ENCODE measurements around the gene OR51M1.
"Not testable (repeated sequence)": the region's sequence is repeated elsewhere in the genome, so short reads cannot be mapped to it uniquely, and the experiment has no call there.

Gene OR51M1, protein sequence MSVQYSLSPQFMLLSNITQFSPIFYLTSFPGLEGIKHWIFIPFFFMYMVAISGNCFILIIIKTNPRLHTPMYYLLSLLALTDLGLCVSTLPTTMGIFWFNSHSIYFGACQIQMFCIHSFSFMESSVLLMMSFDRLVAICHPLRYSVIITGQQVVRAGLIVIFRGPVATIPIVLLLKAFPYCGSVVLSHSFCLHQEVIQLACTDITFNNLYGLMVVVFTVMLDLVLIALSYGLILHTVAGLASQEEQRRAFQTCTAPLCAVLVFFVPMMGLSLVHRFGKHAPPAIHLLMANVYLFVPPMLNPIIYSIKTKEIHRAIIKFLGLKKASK
- total RNA-seq = 0 reads per million in 2 donors

DNA sequence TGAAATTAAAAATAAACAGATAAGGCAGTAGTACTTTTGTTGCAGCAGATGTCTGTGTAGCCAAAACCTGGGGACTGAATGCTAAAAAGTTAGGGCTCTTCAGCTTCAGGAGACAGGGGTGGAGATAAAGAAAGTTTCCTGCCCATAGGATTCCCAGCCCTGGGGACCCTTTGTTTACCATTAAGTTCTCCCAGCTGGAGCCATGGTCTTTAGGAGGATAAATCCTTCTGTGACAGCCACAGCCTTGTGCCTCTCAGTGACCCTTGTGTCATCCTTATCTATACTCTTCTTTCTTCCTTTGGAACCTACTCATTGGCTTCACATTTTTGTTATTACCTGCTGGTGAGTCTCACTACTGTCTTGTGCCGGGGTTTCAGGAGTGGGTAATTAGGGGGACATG lies at the start of gene OR51M1:
Gene OR51M1 (plus strand): TSS at position 237 of the 400 bp plus-strand sequence. CDS start 5,587 bp downstream, outside the sequence.
- DNase-seq = no peak

DNA sequence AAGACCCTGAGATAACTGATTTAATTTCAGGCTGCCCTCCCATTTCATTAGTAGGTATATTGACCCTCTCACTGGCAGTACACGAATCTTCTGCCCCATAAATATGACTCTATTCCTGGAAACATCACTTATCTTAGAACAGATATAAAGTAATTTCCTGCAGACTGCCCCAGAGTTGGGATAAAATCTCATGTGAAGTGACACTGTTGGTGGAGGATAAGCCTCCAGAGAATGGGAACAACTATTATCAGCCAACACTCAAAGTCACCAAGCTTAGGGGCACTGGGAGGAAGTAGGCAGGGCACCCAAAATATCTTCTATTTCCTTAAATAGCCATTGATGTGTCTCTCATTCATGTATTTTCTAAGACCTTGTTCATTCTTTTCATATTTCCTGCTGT lies 48.4 kb upstream of the OR51M1 start:
- DNase-seq = no peak

DNA sequence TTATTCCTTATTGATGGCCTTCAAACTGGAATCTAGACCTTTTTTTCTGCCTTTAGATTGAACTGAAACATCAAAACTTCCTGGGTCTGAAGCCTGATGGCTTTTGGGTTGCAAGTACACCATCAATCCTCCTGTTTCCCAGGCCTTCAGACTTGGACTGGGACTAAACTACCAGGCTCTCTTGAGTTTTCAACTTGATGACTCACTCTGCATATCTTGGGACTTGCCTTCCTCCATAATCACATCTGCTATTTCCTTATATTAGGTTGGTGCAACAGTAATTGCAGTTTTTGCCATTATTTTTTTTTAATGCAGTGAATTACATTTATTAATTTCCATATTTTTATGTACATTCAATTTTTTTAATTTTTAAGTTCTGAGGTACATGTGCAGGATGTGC lies 47.3 kb upstream of the OR51M1 start:
- no peak for DNase-seq

DNA sequence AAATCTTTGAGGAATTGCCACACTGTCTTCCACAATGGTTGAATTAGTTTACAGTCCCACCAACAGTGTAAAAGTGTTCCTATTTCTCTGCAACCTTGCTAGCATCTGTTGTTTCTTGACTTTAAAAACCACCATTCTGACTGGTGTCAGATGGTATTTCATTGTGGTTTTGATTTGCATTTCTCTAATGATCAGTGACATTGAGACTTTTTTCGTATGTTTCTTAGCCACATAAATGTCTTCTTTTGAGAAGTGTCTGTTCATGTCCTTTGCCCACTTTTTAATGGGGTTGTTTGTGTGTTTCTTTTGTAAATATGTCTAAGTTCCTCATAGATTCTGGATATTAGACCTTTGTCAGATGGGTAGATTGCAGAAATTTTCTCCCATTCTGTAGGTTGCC lies 46.4 kb upstream of the OR51M1 start:
- DNase-seq = not testable (repeated sequence)

DNA sequence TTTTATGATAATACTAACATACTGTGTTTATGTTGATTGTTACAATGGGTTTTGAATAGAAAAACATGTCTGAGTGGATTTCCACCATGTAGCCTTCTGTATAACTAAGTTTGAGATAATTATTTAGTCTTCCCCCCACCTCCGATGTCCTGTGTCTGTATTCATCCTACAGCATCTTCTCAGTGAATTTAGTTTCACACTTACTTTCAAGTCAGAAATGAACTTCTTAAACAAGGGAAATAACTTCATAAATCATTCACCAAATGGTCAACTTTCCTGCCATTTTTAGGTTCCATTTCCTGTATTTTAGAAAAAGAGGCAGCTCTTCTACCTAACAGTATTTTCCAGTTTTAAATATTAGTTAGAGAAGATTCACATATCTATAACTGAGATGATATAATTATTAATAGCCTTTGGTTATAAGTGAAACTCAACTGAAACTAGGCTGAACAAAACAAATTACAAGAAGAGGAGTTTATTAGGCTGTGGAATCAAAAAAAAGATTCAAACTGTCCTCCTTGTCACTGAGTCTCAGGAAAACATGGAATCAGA lies 43.8 kb upstream of the OR51M1 start:
- no peak for DNase-seq

DNA sequence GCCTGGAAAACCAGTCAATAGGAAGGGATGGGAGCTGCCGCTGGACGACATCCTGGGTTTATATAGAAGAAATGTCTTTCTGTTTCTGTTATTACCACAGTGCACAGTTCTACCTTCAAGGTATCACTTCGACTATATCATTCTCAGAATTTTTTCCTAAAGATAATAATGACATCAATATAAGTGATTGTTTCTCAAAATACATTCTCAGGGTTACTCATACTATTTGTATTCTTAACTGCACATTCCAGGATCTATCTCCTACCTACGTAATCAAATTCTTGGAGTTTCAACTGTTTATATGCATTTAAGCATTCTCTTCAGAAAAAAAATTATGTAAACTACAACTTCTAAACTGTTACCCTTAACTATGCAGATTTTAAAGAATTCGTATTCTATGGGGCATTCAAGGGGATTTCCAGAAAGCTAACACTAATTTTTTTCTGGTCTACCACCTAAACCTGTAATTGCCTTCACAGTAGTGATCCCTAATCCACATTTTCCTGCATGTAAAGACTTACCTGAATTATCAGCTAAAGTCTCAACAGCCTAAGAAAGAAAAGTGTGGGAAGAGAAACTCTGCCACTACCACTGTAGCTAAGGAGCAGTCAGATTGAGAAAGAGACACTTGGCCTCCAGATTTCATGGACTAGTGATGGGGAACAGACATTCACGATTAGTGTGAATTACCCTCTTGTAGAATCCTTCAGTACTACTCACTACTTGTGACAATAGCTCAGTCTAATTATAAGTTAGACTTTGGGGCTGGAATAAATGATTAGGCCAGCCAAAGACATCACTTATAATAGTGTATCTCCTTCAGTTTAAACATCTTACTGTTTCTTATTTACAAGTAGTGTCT lies 39.9 kb upstream of the OR51M1 start, which contains the start of gene OR51B5:
Gene OR51B5 (minus strand): TSS at position 51 of the 862 bp plus-strand sequence. CDS start 0 bp downstream, at position 51.
- DNase-seq = no peak

DNA sequence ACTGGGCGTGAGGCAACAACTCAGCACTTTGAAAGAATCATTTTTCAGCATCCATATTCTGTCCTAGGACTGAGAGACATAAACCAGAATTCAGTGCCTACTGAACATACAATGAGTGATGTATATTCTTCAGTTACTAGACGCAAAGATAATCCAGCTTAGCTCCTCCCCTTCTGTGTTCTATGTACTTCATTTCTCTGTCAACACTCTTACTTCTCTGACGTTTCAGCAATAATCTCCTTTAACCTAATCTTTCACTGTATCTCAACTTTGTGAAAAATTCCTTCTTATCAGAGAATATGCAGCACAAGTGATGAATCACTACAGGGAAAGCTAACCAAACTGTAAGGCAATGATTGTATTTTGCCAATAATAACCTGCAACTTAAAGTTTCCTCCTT lies 37.8 kb upstream of the OR51M1 start:
- DNase-seq = no peak

DNA sequence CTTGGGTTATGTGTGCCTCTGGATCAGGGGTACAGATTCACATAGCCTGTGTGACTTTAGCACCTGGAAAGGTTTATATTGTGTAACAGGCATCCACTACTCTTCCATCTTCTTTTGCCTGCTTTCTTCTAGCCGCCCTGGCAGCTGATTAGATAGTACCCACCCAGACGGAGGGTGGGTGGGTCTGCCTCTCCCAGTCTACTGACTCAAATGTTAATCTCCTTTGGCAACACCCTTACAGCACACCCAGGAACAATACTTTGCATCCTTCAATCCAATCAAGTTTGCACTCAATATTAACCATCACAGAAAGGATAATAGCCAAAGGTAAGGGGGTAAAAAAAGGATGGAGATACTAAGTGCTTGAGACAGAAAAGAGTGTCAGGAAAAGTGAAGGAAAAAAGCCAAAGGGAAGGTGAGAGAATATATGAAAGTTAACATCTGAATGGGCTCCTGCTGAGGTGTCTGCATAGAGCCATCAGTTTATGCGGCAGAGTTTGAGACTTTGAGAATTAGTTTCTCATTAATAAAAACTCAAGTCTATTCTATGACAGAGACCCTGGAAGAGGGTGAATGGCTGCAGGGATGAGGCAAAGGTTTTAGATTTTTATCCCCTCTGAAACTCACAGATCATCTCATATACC lies 34.9 kb upstream of the OR51M1 start:
- no peak for DNase-seq

DNA sequence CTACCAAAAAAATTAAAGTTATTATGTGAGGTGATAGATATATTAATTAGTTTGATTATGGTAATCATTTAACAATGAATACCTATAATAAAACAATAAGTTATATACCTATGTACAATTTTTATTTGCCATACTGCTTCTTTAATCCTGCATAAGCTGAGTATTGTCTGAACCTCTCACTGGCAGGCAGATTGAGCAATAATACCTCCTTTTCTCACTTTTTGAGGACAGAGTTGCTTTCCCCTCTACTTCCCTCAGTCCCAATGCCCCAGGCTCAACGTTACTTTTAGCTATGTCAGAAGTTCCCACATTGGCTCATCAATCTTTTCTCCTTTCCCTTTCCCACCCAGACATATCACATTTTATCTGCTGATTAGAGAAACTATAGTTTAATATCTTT lies 34.1 kb upstream of the OR51M1 start:
- no peak for DNase-seq

DNA sequence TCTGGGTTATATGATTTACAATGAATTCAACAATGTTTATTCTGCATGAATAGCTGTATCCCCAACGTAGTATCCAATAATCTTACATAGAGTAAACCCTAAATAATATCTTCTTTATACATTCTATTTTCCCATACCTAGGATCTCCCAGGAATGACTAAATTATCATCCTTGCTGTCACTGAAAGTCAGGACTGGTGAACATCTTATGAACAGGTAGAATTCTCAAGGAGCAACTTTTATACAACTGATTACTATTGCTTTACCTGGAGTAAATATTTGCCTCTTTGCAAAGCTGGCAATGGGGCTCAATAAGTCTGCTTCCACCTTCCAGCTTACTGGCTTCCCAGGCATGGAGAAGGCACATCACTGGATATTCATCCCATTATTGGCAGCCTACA lies 32.4 kb upstream of the OR51M1 start, which contains the start of gene OR51B6:
Gene OR51B6 (plus strand): TSS at position 301 of the 400 bp plus-strand sequence. CDS start 0 bp downstream, at position 301.
- no peak for DNase-seq

DNA sequence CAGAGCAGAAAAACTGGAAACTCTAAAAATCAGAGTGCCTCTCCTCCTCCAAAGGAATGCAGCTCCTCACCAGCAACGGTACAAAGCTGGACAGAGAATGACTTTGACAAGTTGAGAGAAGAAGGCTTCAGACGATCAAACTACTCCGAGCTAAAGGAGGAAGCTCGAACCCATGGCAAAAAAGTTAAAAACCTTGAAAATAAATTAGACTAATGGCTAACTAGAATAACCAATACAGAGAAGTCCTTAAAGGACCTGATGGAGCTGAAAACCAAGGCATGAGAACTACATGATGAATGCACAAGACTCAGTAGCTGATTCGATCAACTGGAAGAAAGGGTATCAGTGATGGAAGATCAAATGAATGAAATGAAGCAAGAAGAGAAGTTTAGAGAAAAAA lies 27.6 kb upstream of the OR51M1 start:
- DNase-seq = not testable (repeated sequence)

DNA sequence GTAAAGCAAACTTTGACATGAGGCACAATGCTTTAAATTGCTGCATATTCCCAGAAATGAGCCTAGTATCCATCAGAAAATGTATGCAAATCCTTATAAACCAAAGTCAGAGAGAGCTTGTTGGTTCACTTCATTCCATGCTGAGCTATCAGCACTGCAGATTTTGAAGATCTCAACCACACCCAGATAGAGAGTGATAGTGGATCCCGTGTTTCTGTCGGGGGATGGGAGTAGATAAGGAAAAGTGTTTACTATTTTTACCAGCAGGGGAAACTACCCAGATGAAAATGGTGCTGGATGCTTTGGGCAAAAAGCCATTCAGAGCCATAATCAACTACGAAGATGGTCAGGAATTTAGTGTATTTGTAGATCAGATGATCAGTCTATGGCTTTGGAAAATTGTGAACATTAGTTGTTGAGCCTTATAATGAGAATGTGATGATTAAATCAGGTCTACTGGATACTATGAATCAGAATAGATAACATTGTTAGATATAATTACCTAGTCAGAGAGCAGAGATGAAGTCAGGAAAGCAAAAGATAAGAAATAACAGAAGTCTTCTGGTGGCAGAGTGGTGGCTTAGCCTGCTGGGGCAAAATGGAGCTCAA lies 21.5 kb upstream of the OR51M1 start:
- no peak for DNase-seq

DNA sequence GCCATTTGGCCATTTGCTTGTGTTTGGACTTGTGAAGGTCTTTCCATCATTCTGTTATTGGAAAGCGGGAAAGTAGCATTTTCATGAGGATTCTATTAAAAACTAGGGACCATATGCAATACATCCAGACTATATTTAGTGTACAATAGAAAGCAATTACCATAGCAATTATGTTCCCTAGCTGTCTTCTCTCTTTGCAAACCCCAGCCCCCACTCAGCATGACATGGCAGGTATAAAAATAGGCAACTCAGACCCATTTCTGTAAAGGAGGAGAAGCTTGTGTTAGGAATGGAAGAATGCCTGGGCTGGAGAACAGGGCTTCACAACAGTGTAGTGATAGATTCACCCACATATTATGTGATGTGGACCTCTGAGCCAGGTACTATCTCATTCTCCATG lies 19.9 kb upstream of the OR51M1 start:
- DNase-seq = no peak

DNA sequence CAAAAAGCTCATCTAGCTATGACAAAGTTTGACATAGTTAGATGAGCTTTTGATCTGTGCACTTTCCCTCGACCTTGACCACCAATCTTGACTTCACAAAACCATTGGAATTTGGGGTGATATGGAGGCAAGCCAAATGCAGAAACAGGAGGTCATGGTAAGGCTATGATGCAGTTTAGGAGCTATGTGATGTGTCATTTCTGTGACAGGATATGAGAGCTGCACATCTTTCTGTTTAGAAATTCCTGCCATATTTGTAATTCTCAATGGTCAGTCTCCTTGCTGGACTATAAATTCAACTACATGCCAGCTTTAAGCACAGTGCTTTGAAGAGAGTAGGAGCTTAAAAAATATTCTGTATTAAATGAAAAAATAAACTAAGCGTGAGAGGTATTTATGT lies 19.4 kb upstream of the OR51M1 start:
- no peak for DNase-seq

DNA sequence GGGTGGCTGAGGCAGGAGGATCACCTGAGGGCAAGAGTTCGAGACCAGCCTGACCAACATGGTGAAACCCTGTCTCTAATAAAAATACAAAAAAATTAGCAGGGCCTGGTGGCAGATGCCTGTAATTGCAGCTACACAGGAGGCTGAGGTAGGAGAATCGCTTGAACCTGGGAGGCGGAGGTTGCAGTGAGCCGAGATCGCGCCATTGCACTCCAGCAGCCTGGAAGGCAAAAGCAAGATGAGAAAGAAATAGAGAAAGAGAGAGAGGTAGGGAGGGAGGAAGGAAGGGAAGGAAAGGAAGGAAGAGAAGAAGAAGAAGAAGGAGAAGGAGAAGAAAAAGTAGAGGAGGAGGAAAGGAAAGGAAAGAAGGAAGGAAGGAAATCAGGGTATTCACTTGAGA lies 17.2 kb upstream of the OR51M1 start:
- not testable (repeated sequence) for DNase-seq

DNA sequence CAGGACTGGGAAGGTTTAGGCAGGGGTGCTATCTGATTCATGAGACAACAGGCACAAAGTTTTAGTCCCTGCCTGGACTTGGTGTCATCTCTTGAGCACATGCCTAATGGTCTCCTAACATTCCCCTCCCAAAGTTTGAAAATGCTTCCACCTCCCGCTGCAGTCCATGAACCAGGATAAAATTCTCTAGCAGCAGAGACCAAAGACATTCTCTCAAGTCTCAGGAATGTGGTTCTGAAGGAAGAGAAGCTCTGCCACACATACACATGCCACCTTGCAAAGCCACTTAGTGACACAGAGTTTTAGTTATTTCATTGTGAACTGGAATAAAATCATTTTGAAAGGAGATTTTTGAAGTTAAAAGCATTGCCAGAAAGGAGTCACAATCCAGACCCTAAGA lies 16.8 kb upstream of the OR51M1 start:
- no peak for DNase-seq

DNA sequence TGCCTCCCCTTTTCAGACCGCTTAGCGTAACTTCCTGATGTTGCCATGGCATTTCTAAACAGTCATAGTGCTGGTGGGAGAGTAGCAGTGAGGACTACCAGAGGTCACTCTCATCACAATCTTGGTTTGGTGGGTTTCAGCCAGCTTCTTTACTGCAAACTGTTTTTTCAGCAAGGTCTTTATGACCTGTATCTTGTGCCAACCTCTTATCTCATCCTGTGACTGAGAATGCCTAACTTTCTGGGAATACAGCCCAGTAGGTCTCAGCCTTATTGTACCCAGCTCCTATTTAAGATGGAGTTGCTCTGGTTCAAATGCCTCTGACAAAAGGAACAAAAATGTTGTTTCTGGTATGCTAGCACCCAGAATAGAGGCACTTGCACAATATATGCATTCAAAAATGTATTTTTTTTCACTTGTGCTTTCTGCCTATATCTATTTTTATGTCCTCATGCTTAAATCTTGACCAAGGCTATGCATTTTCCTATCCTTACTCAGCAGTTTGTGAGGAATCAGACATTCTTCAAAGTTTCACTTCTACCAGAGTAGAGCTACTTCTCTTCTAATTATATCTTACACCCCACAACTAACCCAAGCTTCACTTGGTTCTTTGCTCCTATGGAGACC lies 16.1 kb upstream of the OR51M1 start:
- no peak for DNase-seq

DNA sequence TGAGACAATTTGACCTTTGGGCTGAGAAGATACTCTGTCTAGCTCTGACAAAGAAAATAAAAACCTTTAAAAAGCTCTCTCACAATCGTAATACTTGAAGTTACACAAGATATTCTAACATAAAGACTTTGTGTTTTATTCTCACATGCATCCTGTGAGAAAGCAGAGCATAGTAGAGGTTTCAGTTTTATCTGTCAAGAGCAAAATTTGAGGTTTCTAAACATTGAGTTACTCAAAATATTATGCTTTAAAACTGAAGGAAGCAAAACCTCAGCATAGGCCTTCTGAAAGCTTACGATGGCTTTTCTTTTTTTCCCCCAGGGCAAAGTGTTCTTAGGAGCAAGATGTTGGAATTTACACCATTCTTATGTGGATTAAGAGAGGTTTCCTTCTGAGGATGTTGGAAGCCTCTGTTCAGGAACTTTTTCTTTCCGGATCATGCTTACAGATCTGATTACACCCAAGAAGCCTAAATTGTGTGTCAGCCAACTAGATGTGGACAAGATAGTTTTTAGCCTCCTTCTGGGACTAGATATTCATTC lies 15.0 kb upstream of the OR51M1 start:
- no peak for DNase-seq

DNA sequence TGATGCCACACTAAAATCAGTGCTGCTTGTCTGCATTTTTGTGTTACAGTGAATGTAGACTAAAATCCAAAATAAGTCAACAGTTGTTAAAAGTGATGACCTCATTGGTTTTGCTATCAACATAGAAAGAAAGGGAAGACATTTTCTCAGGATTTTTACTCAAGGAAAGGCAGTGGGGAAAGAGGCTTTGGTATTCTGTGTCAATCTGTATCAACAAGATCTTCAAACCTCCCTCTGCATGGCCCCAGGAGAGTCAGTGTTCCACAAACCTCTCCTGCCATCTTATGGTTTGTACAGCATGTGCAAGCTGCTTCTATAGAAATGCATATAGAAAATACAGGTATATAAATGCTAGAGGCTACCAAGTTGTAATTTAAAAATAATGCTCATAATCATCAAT lies 13.8 kb upstream of the OR51M1 start:
- DNase-seq = no peak

DNA sequence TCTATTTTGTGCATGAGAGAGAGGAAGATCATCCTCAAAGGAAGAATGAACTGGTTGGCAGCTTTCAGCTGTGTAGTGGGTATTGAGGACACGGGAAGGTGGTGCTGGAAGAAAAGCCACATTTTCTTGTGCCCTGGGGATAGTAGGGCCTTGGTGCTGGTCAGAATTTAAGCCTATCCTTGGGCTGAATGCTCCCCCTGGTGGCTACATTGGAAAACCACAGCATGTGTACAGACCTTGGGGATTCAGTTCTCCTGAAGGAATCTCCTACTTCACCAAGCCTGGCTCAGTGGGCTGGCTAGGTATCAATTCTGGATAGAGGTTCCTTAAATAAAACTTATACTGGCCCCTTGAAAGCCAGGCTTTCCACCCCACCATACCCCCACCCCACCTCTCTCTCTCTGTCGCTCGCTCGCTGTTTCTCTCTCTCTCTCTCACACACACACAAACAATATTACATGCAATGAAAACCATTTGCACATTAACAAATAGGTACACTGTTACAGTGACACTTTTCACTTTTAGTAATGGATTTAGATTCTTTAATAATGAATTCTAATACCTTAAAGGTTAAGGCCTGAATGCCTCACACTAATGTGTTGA lies 2.8 kb upstream of the OR51M1 start:
- DNase-seq = peak in 1 of 5 experiments; percentile 27

DNA sequence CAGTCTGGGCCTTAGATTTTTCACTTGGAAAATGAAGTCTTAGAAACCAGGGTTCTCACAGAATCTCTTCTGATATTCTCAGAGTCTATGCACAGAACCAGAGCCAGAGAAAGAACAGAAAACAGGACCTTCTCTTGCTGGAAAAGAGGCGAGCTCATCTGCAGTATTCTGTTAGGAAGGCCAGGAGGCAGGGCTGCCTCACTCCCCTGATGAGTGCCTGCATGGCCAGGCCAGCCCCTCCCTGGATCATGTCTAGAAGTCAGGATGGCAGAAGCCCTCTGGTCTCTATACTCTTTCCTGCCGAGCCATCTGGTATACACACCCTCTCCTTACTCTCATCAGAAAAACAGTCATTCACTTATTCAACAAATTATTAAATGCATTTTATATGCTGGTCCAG lies 723 bp downstream of the OR51M1 start:
- DNase-seq = no peak
